ENCODE results near the gene FAM171A1. TPM values are rescaled to one million over a fixed set of nuclear protein-coding genes. Genes with fewer than 3 reads are reported as not detected.

FAM171A1 gene
- total and polyA plus RNA-seq, 2 experiments from 2014 or later: 38.9 to 41.5 TPM

GRCh38 chr10:15231426-15231825 lies 139.7 kb downstream of the FAM171A1 start:
- no peak for TF ChIP-seq CTCF (IDR thresholded peaks at IDR 0.05; ENCODE audit: low read depth, low read length)

GRCh38 chr10:15230257-15230656 lies 140.8 kb downstream of the FAM171A1 start:
- H3K4me3 ChIP-seq: no peak overlapping the region
- H3K27me3 ChIP-seq: no peaks in the 10 kb centered on the region
- no peaks in the 10 kb centered on the region for H3K9me3 ChIP-seq (ENCODE audit: low read depth)
- no peaks in the 10 kb centered on the region for H3K36me3 ChIP-seq
- no peak overlapping the region for H3K27ac ChIP-seq
- TF ChIP-seq CTCF (IDR thresholded peaks at IDR 0.05; ENCODE audit: low read depth, low read length): no peak
- no peaks in the 10 kb centered on the region for H3K4me1 ChIP-seq (ENCODE audit: low read depth)
- no peak for DNase-seq (ENCODE audit: low read depth in 1 of 2, low spot score in 1 of 2)

More at GRCh38 chr10:15231426-15231825, 139.7 kb downstream of the FAM171A1 start:
- no peak for DNase-seq (ENCODE audit: low read depth in 1 of 2, low spot score in 1 of 2)
- H3K9me3 ChIP-seq (ENCODE audit: low read depth): no peaks in the 10 kb centered on the region
- no peak overlapping the region for H3K27ac ChIP-seq
- no peaks in the 10 kb centered on the region for H3K27me3 ChIP-seq
- H3K4me1 ChIP-seq (ENCODE audit: low read depth): no peaks in the 10 kb centered on the region
- H3K4me3 ChIP-seq: no peak overlapping the region
- H3K36me3 ChIP-seq: no peaks in the 10 kb centered on the region

GRCh38 chr10:15229268-15229667 lies 141.8 kb downstream of the FAM171A1 start:
- H3K36me3 ChIP-seq: no peaks in the 10 kb centered on the region
- no peak for TF ChIP-seq CTCF (IDR thresholded peaks at IDR 0.05; ENCODE audit: low read depth, low read length)

GRCh38 chr10:15228426-15228825 lies 142.7 kb downstream of the FAM171A1 start:
- no peak for DNase-seq (ENCODE audit: low read depth in 1 of 2, low spot score in 1 of 2)
- Histone ChIP-seq H3K9me3 (ENCODE audit: low read depth) (no peaks in the 10 kb centered on the region), H3K4me3 (no peak overlapping the region), H3K27ac (no peak overlapping the region), H3K36me3 (no peaks in the 10 kb centered on the region), H3K4me1 (ENCODE audit: low read depth) (no peaks in the 10 kb centered on the region), H3K27me3 (no peaks in the 10 kb centered on the region)
- TF ChIP-seq CTCF (IDR thresholded peaks at IDR 0.05; ENCODE audit: low read depth, low read length): no peak

More at GRCh38 chr10:15229268-15229667, 141.8 kb downstream of the FAM171A1 start:
- H3K4me3 ChIP-seq: no peak overlapping the region
- no peaks in the 10 kb centered on the region for H3K27me3 ChIP-seq
- no peaks in the 10 kb centered on the region for H3K4me1 ChIP-seq (ENCODE audit: low read depth)
- H3K9me3 ChIP-seq (ENCODE audit: low read depth): no peaks in the 10 kb centered on the region
- no peak for DNase-seq (ENCODE audit: low read depth in 1 of 2, low spot score in 1 of 2)
- H3K27ac ChIP-seq: no peak overlapping the region

- DNase-seq (ENCODE audit: low read depth in 1 of 2, low spot score in 1 of 2): peak in 1 of 2 donors; percentile 45
- Histone ChIP-seq H3K4me3 (no peak overlapping the region), H3K27me3 (no peaks in the 10 kb centered on the region), H3K27ac (no peak overlapping the region), H3K9me3 (ENCODE audit: low read depth) (no peaks in the 10 kb centered on the region), H3K36me3 (no peaks in the 10 kb centered on the region), H3K4me1 (ENCODE audit: low read depth) (no peaks in the 10 kb centered on the region)
- TF ChIP-seq CTCF (IDR thresholded peaks at IDR 0.05; ENCODE audit: low read depth, low read length): no peak
Observed at GRCh38 chr10:15227611-15228372, 143.3 kb downstream of the FAM171A1 start.
